ENCODE measurements around the gene ARHGEF28. TPM values are rescaled to one million over a fixed set of nuclear protein-coding genes. Genes with fewer than 3 reads are reported as not detected.

The ARHGEF28 gene
- total RNA-seq, 1 donor from 2014 or later: 0.93 TPM

DNA sequence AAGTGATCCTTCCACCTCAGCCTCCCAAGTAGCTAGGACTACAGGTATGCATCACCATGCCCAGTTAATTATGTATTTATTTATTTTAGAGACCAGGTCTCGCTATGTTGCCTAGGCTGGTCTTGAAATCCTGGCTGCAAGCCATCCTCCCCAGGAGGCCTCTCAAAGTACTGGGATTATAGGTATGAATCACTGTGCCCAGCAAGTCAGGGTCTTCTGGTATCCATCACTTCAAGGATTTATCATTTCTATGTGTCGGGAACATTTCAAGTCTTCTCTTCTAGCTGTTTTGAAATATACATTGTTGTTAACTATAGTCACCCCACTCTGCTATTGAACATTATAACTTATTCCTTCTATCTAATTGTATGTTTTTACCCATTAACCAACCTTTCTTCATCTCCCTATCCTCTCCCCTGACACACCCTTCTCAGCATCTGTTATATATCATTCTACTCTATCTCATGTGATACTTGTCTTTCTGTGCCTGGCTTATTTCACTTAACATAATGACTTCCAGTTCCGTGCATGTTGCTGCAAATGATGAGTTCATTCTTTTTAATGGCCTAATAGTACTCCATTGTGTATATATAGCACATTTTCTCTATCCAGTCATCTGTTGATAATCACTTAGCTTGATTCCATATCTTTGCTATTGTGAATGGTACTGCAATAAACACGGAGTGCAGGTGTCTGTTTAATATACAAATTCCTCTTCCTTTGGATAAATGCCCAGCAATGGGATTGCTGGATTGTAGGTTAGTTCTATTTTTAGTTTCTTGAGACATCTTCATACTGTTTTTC is 34.1 kb upstream of the ARHGEF28 start:
- Mint-ChIP-seq H3K4me1 (no peaks in the 10 kb centered on the region), H3K36me3 (ENCODE audit: low read depth) (no peaks in the 10 kb centered on the region), H3K4me3 (no peak overlapping the region), H3K9me3 (no peaks in the 10 kb centered on the region), H3K27ac (ENCODE audit: unreplicated experiment) (no peak overlapping the region), H3K27me3 (ENCODE audit: low read depth) (no peaks in the 10 kb centered on the region)
- TF ChIP-seq, protein P1, sequence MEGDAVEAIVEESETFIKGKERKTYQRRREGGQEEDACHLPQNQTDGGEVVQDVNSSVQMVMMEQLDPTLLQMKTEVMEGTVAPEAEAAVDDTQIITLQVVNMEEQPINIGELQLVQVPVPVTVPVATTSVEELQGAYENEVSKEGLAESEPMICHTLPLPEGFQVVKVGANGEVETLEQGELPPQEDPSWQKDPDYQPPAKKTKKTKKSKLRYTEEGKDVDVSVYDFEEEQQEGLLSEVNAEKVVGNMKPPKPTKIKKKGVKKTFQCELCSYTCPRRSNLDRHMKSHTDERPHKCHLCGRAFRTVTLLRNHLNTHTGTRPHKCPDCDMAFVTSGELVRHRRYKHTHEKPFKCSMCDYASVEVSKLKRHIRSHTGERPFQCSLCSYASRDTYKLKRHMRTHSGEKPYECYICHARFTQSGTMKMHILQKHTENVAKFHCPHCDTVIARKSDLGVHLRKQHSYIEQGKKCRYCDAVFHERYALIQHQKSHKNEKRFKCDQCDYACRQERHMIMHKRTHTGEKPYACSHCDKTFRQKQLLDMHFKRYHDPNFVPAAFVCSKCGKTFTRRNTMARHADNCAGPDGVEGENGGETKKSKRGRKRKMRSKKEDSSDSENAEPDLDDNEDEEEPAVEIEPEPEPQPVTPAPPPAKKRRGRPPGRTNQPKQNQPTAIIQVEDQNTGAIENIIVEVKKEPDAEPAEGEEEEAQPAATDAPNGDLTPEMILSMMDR (conservative IDR thresholded peaks at IDR 0.05): no peak
- no peak for DNase-seq (ENCODE audit: low read depth, low spot score)

DNA sequence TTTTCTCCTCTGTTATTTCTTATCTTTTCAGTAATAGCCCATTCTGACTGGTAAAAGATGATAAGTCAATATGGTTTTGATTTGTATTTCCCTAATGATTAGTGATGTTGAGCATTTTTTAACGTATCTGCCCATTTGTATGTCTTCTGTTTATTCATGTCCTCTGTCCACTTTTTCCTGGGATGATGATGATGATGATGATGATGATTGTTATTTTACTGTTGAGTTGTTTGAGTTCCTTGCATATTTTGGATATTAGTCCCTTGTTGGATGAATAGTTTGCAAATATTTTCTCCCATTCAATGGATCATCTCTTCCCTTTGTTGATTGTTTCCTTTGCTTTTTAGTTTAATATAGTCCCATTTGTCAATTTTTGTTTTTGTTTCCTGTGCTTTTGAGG is 33.4 kb upstream of the ARHGEF28 start:
- H3K9me3 Mint-ChIP-seq: no peaks in the 10 kb centered on the region
- H3K4me3 Mint-ChIP-seq: no peak overlapping the region
- H3K27me3 Mint-ChIP-seq (ENCODE audit: low read depth): no peaks in the 10 kb centered on the region
- H3K4me1 Mint-ChIP-seq: no peaks in the 10 kb centered on the region
- H3K36me3 Mint-ChIP-seq (ENCODE audit: low read depth): no peaks in the 10 kb centered on the region
- no peak for DNase-seq (ENCODE audit: low read depth, low spot score)
- TF ChIP-seq, protein P1 (conservative IDR thresholded peaks at IDR 0.05): no peak
- H3K27ac Mint-ChIP-seq (ENCODE audit: unreplicated experiment): no peak overlapping the region

DNA sequence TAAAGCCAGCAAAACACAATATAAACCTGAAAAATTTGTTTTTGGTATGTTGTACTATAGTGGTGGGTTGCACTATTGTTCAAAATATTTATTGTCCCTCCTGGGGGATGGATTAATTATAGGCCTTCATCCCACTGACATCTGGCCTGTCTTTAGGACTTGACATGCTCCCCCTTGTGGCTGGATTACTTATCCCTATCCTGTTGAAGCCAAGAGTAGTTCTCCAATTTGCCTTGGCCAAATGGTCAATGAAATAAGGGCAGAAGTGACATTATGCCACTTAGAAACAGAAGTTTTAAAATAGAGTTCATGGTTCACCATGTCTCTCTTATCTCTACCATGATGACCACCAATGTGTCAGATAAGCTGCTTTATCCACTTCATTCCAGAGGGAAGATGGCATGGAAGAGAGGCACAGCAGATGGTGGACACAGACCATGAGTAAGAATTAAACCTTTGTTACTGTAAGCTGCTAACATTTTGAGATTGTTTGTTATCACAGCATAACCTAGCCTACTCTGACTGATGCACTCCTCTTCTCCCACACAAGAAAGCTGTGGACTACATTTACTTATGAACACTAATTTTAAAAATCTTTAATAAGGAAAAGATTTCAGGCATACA is 29.2 kb upstream of the ARHGEF28 start:
- no peaks in the 10 kb centered on the region for H3K36me3 Mint-ChIP-seq (ENCODE audit: low read depth)
- no peaks in the 10 kb centered on the region for H3K4me1 Mint-ChIP-seq
- TF ChIP-seq, protein P1 (conservative IDR thresholded peaks at IDR 0.05): peak; percentile 71
- peaks cover 4% of the 10 kb centered on the region for H3K9me3 Mint-ChIP-seq
- H3K4me3 Mint-ChIP-seq: no peak overlapping the region
- DNase-seq (ENCODE audit: low read depth, low spot score): peak; percentile 40
- no peak overlapping the region for H3K27ac Mint-ChIP-seq (ENCODE audit: unreplicated experiment)
- no peaks in the 10 kb centered on the region for H3K27me3 Mint-ChIP-seq (ENCODE audit: low read depth)

DNA sequence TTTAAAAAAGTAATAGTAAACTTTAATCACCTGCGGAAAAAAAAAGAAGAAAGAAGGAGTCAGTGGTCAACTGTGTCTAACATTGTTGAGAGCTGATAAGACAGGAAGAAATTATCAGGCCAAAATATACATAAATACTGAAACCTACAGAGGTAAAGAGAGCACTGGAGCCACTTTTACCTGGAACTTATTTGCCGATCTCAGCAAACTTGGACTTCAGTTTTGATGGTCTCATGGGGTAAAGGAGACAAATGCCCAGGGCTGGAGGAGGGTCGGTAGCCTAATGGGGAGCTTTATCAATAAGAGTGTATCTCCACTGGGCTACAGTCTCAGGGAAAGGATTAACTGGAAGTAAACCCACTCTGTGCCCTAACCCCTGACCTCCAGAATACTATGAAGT is 26.6 kb upstream of the ARHGEF28 start:
- Mint-ChIP-seq H3K36me3 (ENCODE audit: low read depth) (no peaks in the 10 kb centered on the region), H3K27ac (ENCODE audit: unreplicated experiment) (no peak overlapping the region), H3K4me1 (no peaks in the 10 kb centered on the region), H3K4me3 (no peak overlapping the region), H3K9me3 (peaks cover 4% of the 10 kb centered on the region), H3K27me3 (ENCODE audit: low read depth) (no peaks in the 10 kb centered on the region)
- no peak for DNase-seq (ENCODE audit: low read depth, low spot score)
- TF ChIP-seq, protein P1 (conservative IDR thresholded peaks at IDR 0.05): no peak

DNA sequence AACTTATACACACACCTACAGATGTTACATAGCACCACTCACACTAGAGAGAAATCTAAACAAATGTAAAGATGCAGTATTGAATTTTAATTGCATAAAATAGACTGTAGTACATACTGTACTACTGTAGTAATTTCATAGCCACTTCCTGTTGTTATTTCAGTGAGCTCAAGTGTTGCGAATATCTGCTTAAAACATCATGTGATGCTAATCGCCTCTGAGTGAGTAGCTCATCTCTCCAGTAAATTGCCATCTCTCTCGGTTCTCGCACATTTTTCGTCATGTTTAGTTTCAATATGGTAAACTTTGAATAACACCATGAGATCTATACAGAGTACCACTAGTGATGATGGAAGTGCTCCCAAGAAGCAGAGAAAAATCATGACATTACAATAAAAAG is 22.0 kb upstream of the ARHGEF28 start:
- no peak overlapping the region for H3K27ac Mint-ChIP-seq (ENCODE audit: unreplicated experiment)
- TF ChIP-seq, protein P1 (conservative IDR thresholded peaks at IDR 0.05): no peak
- no peak for DNase-seq (ENCODE audit: low read depth, low spot score)
- H3K36me3 Mint-ChIP-seq (ENCODE audit: low read depth): no peaks in the 10 kb centered on the region
- peaks cover 4% of the 10 kb centered on the region for H3K9me3 Mint-ChIP-seq
- H3K4me3 Mint-ChIP-seq: no peak overlapping the region
- H3K27me3 Mint-ChIP-seq (ENCODE audit: low read depth): peaks cover 6% of the 10 kb centered on the region
- no peaks in the 10 kb centered on the region for H3K4me1 Mint-ChIP-seq

Data from neural crest cell (in vitro differentiated cells).